Astrocyte (in vitro differentiated cells and primary cell): ENCODE data around the gene TULP4.

Source experiments
- CTCF ChIP-seq: IDR thresholded peaks from 2 replicates; pipeline ENCODE4 v1.5.1; 2011; ENCODE audit warnings: low read depth, mild to moderate bottlenecking, inconsistent platforms, low read length, moderate library complexity; ENCODE audit not compliant: insufficient read depth
- EZH2 ChIP-seq: IDR thresholded peaks from 2 replicates; pipeline ENCODE4 v1.6.1; 2012; ENCODE audit warnings: mild to moderate bottlenecking, low read length, inconsistent platforms; ENCODE audit not compliant: insufficient read depth

- TF ChIP-seq CTCF = no peak
- no peak for TF ChIP-seq EZH2
These were observed 101.7 kb downstream of the TULP4 start for GRCh38 chr6:158413814-158414565.
